HL-60 (cell line): ENCODE data around the gene DNASE2B.

Source experiments
- DNase-seq, 2 experiments: peaks; one replicate each; pipeline ENCODE4 v3.0.0-alpha.2; 2010 to 2020; ENCODE audit warnings: low read depth in 1 of 2, low spot score in 1 of 2
- H3K27ac ChIP-seq: fragments of 250-450 bp; sonication (Bioruptor Pico); replicated peaks from 2 replicates; pipeline ENCODE4 v1.5.1; 2020; ENCODE audit warnings: mild to moderate bottlenecking, moderate library complexity
- H3K27me3 ChIP-seq: fragments of 250-450 bp; sonication (Bioruptor Pico); 2 replicates; pipeline ENCODE4 v1.5.1; 2021; ENCODE audit warnings: mild to moderate bottlenecking, moderate library complexity; ENCODE audit not compliant: insufficient read depth, poor library complexity, severe bottlenecking
- H3K4me3 ChIP-seq: replicated peaks from 2 replicates; pipeline ENCODE4 v1.5.1; 2011; ENCODE audit warnings: mild to moderate bottlenecking, control low read depth, low read length; ENCODE audit not compliant: insufficient read depth
- CTCF ChIP-seq: IDR thresholded peaks from one replicate; pipeline ENCODE4 v1.5.1; 2011; ENCODE audit warnings: low read length, control low read depth, inconsistent platforms; ENCODE audit not compliant: insufficient read depth
- GABPA ChIP-seq: IDR thresholded peaks from 2 replicates; pipeline ENCODE4 v1.6.1; 2012; ENCODE audit warnings: low read depth
- POLR2AphosphoS5 ChIP-seq: IDR thresholded peaks from 2 replicates; pipeline ENCODE4 v1.6.1; 2012; ENCODE audit warnings: low read depth
- REST ChIP-seq: IDR thresholded peaks from 2 replicates; pipeline ENCODE4 v1.6.1; 2012; ENCODE audit warnings: low read depth; ENCODE audit not compliant: insufficient replicate concordance
- SPI1 ChIP-seq: IDR thresholded peaks from 2 replicates; pipeline ENCODE4 v1.6.1; 2012; ENCODE audit warnings: low read depth, mild to moderate bottlenecking, borderline replicate concordance

Gene DNASE2B

GRCh38 chr1:84450910-84451309 lies 52.6 kb downstream of the DNASE2B start:
- TF ChIP-seq REST, result no peak
- TF ChIP-seq CTCF, result no peak
- no peak for TF ChIP-seq POLR2AphosphoS5
- no peak for TF ChIP-seq SPI1
- no peak for TF ChIP-seq GABPA
- Histone ChIP-seq H3K27me3 (no peaks in the 10 kb centered on the region), H3K4me3 (no peak overlapping the region), H3K27ac (no peak overlapping the region)
- DNase-seq, result no peak

- no peak overlapping the region for H3K4me3 ChIP-seq
- TF ChIP-seq REST, result no peak
- TF ChIP-seq SPI1, result no peak
- TF ChIP-seq CTCF, result no peak
- TF ChIP-seq POLR2AphosphoS5, result no peak
- TF ChIP-seq GABPA, result no peak
- DNase-seq, result no peak
- H3K27ac ChIP-seq, result no peak overlapping the region
- H3K27me3 ChIP-seq, result no peaks in the 10 kb centered on the region
Measured at GRCh38 chr1:84452436-84452835, 54.2 kb downstream of the DNASE2B start.

GRCh38 chr1:84462118-84462517 lies 63.8 kb downstream of the DNASE2B start:
- no peak for DNase-seq
- Histone ChIP-seq H3K27ac (no peak overlapping the region), H3K4me3 (no peak overlapping the region), H3K27me3 (no peaks in the 10 kb centered on the region)
- TF ChIP-seq GABPA (no peak), SPI1 (peak; percentile 87)
